HG03378 (cell line): ENCODE measurements around the gene SHISA2.

ENCODE experiments used
- ATAC-seq: cut with Tn5 transposase; IDR thresholded peaks from one replicate; pipeline ENCODE4 v1.9.1; 2021; ENCODE audit warnings: mild to moderate bottlenecking, moderate library complexity; ENCODE audit not compliant: unreplicated experiment

The SHISA2 gene

DNA sequence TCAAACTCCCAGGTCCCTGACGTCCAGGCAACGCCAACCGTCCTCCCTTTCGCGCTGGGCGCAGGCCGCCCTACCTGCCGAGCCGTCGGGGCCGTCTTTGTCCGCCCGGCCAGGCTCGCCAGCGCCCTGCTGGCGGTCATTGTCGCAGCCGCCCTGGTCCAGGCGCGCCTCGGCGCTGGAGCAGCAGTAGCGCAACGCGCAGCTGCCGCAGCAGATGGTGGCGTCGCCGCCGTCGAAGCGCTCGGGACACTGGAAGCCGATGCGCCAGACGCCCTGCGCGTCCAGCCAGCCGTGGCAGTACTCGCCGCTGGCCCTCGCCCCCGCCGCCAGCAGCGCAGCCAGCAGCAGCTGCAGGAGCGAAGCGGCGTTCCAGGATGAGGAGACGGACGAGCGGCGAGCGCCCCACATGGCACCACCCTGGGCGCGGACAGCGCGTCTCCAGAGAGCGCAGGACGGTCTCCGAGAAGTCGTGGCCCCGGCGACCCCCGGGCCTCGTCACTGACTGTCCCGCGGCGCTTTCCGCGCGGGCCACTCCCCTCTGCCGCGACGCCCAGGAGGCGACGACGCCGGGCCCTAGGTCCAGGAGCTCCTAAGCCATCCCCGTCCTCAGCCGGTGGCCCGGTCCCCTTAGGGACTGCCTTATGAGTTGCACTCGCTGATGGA lies 1.1 kb downstream of the SHISA2 start:
- ATAC-seq = no peak

DNA sequence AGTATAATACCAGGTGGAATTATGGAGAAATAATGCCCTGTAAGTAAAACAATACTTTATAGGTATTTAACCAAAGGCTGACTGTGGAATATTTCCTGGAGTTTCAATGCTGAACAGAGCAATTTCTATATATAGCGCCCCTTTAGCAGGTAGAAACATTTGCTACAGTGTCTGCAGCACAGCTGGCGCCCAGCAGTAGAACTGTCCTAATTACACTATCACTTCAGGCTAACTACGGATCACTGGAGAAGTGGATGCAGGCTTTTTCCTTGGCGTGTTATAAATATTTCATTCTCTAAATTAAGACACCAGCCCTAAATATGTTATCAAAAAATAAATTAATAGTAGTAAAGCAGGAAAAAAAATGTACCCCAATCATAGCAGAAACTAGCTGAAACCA lies 3.1 kb downstream of the SHISA2 start:
- no peak for ATAC-seq

DNA sequence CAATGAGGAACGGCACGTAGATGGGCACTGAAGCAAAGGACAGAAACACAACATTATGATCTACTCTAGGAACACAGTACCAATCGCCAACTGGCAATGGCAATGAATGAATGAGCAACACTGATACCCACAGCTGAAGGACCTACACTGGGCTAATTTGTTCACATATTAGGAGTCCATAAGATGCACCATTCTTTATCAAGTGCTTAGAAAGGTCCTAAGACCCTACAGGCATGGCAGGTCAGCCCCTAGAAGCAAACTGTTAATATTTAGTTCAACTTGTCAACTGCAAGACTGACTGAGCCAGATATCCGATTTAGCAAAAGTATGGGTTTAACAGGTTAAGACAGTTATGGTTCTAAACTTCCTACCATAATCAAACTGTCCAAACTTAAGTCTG lies 4.8 kb downstream of the SHISA2 start:
- ATAC-seq = no peak

DNA sequence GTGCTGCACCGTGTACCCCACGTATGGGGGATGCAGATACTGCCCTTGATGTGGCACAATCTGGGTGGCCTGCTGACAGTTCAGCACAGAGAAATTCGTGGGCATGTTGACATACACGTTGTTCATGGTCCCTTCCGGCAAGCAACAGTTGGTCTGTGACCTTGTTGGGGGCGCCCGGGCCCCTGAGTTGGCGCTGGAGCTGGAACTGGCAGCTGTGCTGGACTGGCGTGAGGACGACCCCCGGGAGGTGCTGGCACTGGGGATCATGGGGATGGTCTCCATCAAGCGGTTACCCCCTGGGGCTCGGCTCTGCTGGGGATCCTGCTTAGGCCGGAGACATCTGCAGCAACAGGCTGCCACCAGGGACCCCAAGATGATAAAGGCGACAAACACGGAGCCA lies 5.2 kb downstream of the SHISA2 start:
- ATAC-seq = no peak

DNA sequence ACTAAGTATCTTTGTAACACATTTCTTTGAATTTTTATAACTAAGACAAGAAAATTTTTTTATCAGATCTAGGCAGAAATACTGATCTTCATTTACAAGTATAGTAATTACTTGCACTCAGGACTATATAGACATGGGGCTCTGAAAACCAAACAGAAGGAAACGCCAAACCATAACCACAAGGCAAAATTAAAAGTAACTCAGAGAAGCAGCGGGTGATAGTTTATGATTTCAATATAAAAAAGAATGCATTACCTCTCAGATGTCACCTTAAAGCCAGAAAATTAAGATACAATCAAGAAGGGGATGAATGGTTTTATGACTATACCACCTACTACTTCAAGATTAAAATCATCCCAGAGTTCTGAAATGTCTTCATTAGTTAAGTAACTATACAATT lies 6.7 kb downstream of the SHISA2 start:
- no peak for ATAC-seq

DNA sequence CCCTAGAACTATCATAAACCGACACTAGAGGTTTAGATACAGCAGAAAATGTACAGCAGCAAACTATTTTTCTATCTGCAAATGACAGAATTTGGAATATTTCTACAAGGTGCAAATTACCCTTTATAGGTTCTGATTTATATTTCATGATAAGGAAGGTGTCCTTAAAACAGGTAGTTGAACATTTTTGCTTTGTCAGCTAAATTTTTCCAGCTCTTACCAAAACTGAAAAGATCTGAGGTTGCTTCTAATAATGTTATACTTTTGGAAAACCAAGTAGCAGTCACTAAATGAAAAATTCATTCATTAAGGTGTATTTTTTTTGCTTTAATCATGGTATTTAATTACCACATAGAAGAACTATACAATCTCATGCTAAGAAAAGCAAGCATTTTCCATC lies 9.0 kb downstream of the SHISA2 start:
- no peak for ATAC-seq

DNA sequence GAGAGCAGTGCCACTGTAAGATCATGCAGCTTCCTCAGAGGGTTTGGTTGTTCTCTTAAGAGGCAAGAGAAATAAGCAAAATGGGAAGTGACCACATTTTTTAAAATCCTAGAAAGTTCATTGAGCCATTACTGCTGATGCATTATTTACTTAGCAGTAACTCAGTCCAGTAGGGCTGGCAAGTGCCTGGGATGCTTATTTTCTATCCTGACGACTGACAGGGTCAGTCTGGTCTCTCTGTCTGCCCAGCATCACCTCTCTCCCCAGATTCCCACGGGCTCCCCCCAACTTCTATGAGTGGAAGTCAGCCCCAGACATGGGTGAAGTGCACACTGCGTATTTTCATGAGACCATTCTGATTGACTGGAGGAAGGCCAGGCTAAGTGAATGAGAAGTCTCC lies 10.4 kb downstream of the SHISA2 start:
- no peak for ATAC-seq

DNA sequence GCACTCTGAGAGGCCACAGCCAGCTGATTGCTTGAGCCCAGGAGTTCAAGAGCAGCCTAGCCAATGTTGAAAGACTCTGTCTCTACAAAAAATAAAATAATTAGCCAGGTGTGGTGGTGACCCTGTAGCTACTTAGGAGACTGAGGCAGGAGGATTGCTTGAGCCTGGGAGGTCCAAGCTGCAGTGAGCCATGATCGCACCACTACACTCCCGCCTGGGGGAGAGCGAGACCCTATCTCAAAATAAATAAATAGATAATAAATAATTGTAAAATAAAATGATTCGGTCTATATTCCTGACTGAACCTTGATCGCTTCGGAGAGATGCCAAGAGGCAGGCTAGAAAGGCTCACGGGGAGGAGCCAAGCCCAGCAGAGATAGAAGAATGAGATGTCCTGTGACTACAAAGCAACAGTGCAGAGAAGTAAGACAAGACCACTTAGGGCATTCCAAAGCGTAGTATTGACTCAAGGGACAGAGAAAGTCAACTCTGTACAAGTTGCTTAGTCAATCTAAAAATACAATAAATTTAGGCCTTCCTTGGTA lies 12.8 kb downstream of the SHISA2 start:
- ATAC-seq = no peak

DNA sequence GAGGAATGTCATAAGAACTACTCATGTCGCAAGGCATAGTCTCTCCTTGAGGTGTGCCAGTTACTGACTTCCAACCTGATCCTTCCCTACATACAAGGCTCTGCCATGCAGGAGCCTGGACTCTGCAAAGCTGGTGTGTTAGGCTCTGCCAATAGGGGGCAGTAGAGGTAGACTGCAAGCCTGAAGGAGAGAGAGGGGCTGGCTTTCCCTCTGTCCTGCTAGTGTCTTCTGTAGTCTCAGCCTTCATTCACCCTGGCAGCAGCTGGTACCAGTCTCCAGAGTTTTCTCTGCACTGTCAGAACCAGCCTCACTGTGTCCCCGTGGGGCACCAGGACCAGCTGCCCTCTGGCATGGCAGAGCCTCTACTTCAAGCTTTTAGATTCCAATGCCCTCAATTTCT lies 14.5 kb downstream of the SHISA2 start:
- no peak for ATAC-seq

DNA sequence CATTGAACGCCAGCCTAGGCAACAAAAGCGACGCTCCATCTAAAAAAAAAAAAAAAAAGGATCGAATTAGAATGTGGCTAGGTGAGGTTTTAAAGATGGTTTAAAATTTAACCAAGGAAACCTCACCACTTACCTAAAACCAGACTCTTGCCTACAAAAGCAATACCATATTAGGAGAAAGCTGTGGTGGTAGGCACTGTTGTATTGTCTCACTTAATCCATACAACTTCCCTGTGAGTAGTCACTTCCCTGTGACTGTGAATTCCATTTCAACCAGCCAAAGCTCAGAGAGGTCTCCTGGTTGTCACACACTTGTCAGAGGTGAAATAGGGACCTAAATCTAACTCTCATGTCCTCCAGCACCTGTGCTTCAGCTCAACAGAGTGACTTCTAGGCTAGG lies 15.4 kb downstream of the SHISA2 start:
- ATAC-seq = no peak

DNA sequence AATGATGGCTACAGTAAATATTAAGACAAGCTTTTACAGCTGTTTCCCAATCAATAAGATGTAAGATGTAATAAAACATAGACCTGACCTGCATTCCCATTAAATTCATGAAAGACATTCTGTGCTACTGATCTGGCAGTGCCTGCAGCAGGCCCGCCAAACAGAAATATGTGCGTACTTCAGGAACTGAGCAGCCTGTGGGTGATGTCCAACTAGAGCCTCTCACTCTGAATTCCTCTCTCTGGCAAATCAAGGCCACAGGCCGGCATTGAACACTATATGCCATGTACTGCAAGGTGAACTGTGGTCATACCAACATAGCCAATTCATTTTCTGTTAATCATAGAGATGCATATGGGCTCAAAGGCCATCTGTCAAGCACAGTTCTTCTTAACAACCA lies 17.8 kb downstream of the SHISA2 start:
- no peak for ATAC-seq

DNA sequence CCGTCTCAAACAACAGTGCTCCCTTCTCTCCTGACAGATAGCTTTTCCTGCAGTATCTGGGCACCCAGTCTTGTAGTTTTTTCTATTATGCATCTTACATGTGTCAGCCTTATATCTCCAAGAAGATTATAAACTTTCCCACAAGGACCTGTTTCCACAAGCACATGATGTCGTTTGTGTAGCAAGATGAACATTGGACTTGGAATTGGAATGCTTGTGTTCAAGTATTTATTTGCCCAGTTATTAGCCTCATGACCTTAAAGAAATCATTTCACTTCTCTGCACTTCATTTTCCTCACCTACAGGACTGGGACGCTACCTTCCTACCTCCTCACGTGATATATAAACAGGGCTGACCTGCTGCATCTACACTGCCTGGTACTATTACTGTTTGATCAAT lies 21.5 kb downstream of the SHISA2 start:
- no peak for ATAC-seq

DNA sequence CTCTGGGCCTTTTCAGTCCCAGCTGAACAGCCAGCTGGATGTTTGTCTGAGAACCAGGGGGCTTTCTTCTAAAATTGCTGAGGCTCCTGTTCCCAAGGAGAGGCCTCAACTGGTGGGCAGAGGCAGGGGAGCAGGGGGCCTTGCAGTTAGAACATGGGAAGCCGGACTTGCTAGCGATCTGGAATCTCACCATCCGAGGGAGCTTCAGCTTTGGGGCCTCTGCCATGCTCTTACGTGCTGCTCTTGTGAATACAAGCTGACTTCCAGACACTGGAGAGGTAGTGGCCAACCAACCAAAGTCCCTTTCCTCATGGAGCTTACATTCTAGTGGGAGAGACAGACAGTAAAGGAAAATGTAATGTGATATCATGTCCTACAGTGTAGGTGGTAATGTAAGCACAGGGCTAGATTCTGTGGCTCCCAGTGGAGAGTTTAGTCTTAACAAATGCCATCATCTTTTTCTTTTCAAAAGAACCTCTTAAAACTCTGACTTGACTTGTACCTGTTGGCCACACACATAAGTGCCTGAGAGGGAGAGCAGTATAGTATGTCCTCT lies 22.2 kb downstream of the SHISA2 start:
- ATAC-seq = no peak

DNA sequence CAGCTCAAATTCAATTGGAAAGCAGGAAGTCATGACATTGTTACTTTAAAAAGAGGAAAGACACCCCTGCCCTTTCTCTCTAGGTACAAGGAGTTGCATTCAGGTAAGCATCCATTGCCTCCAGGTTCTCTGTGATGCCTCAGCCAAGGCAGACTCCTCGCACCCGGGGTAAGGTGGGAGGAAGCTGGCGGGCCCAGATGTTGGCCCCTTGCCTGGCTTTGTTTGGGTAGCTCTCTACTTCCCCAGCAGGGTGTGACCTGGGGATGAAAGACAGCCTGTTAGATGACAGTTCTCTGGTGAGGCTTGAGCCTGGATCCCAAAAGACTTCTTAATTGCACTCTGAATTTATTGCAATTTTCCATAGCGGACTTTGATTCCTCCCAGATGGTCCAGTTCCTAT lies 25.6 kb downstream of the SHISA2 start:
- ATAC-seq = no peak

DNA sequence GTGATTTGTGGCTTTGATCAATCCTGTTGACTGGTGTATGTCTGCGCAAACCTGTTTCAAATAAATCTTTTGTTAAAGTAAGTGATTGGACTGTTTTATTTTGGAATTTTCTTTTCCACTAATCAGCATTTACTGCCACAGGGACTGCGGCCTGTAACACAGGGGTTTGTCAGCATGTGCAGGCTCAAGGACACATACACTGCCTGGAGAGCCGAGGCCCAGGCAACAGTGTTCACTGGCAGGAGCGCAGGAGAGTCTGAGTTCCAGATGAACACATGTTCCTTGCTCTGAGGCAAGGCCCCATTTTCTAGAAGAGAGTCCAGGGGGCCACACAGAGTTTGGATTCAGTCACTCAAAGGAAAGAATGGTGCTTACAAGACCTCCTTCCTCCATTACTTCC lies 26.0 kb downstream of the SHISA2 start:
- no peak for ATAC-seq

DNA sequence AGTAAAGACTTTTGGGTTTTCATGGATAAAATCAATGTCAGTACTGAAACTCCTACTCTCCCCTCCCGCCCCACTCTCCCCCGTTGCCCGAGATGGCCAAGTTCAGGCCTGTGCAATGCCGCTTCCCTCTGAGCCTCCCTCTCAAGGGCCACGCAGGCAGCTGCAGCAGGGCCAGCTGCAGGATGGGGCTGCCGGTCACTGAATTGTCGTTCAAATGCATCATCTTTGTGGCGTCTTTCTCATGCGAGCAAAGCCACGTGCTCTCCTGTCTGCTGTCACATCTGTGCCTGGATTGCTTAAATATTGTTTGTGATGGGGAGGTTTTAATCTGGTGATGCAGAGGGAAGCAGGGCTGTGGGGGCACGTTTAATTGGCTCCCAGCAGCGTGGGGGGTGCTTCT lies 26.6 kb downstream of the SHISA2 start:
- no peak for ATAC-seq

DNA sequence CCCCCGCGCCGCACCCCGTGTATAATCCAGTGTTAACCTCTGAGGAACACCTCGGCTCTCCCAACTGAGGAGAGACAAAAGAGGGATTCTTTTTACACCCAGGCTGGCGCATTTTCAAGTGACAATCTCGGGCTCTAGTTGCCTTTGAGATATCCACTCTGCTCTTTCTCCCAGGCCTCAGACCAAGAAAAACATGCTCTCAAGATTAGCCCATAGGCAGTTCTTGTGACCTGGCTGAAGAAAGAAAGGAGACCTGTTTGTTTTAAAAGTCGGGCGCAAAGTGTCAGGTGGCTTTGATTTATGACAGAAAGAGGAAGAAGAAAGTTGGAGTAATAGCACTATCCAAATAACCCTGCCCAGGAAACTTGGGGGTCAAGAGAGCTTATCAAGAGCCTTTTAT lies 27.3 kb downstream of the SHISA2 start:
- no peak for ATAC-seq

DNA sequence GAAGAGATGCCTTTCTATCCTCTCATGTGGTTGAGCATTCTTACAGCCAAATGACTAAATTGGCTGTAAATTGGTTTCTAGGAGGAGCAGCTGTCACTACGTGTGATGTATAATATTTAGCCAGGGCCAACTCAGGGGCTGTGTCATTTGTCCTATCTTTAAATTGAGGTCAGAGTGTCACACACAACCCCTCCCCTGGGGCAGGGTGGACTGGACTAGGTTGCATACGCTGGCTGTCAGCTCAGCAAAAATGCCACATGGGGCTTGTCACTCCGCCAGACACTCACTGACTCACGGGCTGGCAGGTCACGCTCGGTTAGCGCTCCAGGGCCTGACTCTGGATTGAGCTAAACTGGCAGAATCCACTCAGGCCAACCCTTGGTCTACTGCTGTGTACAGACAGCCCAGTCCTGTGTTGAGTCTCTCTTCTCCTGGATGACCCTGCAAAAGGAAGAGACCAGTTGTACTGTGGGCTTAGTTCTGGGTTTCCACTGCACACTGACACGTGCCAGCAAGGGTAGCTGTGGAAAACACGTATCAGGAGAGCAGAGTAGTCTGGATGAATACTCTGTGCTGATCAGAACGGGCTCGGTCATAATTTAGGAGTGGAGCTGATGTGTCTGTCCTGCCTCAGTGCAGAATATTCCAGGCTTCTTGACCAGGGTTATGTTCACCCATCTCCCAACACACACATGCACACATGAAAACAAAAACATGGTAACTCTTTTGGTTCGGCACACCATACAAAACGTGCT lies 29.1 kb downstream of the SHISA2 start:
- ATAC-seq = no peak

DNA sequence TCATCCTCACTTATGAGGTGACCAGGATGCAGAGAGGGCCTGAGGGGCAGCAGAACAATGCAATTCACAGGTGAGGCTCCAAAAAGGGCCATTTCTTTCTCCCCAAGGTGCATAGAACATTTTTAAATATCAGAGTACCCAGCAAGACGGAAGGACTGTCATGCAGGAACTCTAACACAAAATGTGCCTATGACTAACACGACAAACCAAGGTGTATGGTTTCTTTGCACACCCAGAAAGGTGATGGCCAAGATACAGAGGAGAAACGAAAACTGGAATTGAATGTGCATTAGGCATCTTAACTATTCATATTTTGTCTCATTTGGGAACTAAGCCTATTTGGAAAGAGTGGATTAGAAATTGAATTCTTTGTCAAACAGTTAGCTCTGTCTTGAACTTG lies 29.9 kb downstream of the SHISA2 start:
- ATAC-seq = no peak

DNA sequence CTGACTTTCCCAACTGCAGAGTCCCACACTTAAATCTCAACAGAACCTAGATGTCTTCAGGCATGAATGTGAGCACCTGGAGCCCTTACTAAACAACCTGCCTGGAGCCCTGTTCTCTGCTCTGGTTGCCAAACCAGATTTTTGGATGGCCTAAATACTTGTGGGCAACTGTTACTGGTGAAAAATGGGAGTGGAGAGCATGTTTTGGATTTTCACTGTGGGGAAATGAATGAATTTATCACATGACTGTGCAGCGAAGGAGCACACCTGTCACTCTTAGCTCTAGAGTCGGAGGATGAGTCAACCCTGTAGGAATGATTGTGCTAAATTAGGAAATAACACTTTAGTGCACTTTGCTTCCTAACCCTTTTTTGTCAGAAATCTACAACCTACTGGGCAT lies 30.3 kb downstream of the SHISA2 start:
- no peak for ATAC-seq

DNA sequence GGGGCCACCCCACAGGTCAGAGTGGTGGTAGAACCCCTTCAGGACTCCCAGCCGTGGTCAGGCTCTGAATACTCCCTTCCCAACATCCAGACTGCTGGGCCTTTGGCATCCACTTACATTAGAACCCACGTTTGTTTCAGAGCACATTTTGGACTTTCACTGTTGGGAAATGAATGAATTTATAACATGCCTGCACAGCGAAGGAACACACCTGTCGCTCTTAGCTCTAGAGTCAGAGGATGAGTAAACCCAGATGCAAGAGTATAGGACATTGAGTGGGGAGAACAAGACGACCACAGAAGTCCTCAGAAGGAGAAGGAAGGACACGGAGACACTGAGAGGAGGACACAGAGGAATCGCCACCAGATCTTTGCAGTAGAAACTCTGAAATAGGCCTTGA lies 30.9 kb downstream of the SHISA2 start:
- no peak for ATAC-seq
